ENCODE measurements around the gene REXO1. TPM values are rescaled to one million over a fixed set of nuclear protein-coding genes. Genes with fewer than 3 reads are reported as not detected.

The REXO1 gene
- total and polyA plus RNA-seq, 2 experiments from 2014 or later: 20.2 to 90.1 TPM

GRCh38 chr19:1871630-1872029, 23.3 kb upstream of the REXO1 start (continued):
- TF ChIP-seq ZNF462 (CRISPR knock-in tag; IDR thresholded peaks at IDR 0.05): no peak

- Mint-ChIP-seq H3K4me3 (no peak overlapping the region), H3K9me3 (no peaks in the 10 kb centered on the region), H3K27ac (no peak overlapping the region), H3K4me1 (peaks cover 16% of the 10 kb centered on the region), H3K27me3 (ENCODE audit: insufficient read depth, low read depth, poor library complexity) (peaks cover 3% of the 10 kb centered on the region), H3K36me3 (ENCODE audit: low read depth) (peaks cover 4% of the 10 kb centered on the region; the same call in 2 of the 3 replicates)
- H3K4me1 ChIP-seq (ENCODE audit: insufficient read depth): peaks cover 14% of the 10 kb centered on the region
- no peaks in the 10 kb centered on the region; the same call in 1 of the 2 replicates for H4K20me1 ChIP-seq (replicated peaks; ENCODE audit: insufficient read depth)
- H2AFZ ChIP-seq: no peak overlapping the region
- no peak overlapping the region for H3K4me2 ChIP-seq
- DNase-seq (ENCODE audit: low spot score) (no peak), ATAC-seq (no peak)
- H3K36me3 ChIP-seq (ENCODE audit: insufficient read depth): no peaks in the 10 kb centered on the region
- H3K9me2 ChIP-seq (ENCODE audit: insufficient read depth): no peaks in the 10 kb centered on the region
- H3K79me2 ChIP-seq (replicated peaks; ENCODE audit: insufficient read depth): peaks cover 31% of the 10 kb centered on the region
- no peak overlapping the region for H3K27ac ChIP-seq (ENCODE audit: low read depth)
- H3F3A ChIP-seq (replicated peaks; ENCODE audit: low read depth): peaks cover 11% of the 10 kb centered on the region; the same call in 1 of the 2 replicates
- H3K4me3 ChIP-seq: no peak overlapping the region
- no peaks in the 10 kb centered on the region for H3K27me3 ChIP-seq (ENCODE audit: insufficient read depth)
- TF ChIP-seq REST (IDR thresholded peaks at IDR 0.05; ENCODE audit: unreplicated experiment) (no peak), STAT1 (IDR thresholded peaks at IDR 0.05; ENCODE audit: unreplicated experiment) (no peak), ETS1 (IDR thresholded peaks at IDR 0.05) (no peak), JUNB (IDR thresholded peaks at IDR 0.05; ENCODE audit: unreplicated experiment) (no peak), ZNF331 (CRISPR knock-in tag; IDR thresholded peaks at IDR 0.05; ENCODE audit: low read depth) (no peak), ZNF114 (CRISPR knock-in tag; IDR thresholded peaks at IDR 0.05) (no peak), POLR2AphosphoS5 (IDR thresholded peaks at IDR 0.05; ENCODE audit: low read depth) (no peak), CTCF (conservative IDR thresholded peaks at IDR 0.05; ENCODE audit: low read depth in 2 of 2) (no peak), CREB1 (CRISPR knock-in tag; IDR thresholded peaks at IDR 0.05; ENCODE audit: low read depth) (no peak)
Observed at GRCh38 chr19:1871140-1871597, 22.9 kb upstream of the REXO1 start.
